IMR-90 (cell line): ENCODE measurements around the gene PKP4. TPM values are rescaled to one million over a fixed set of nuclear protein-coding genes. Genes with fewer than 3 reads are reported as not detected.

Source experiments
- ATAC-seq: fragments of 200-7000 bp; cut with Tn5 transposase; 2 replicates; pipeline ENCODE4 v1.9.1; 2020; ENCODE audit warnings: low read depth, mild to moderate bottlenecking, moderate library complexity
- BruUV-seq: library from RNA; stranded (reverse); fragments of 400-500 nt; replicated peaks from 2 replicates; lab custom pipeline; 2021; lab: Mats Ljungman, UMichigan
- CTCF ChIA-PET: fragments of 300-600 bp; formaldehyde crosslinking; extraction: SDS; loops from one replicate; lab custom pipeline; 2021; ENCODE audit warnings: antibody characterized with exemption; lab: Yijun Ruan, JAX
- POLR2A ChIA-PET: fragments of 300-600 bp; sonication (Branson Sonifier 250); formaldehyde crosslinking; loops from one replicate; lab custom pipeline; 2022; ENCODE audit warnings: antibody characterized with exemption; ENCODE audit not compliant: unreplicated experiment; lab: Charles Lee
- DNase-seq: peaks from one replicate; pipeline ENCODE4 v3.0.0; 2013
- H2AFZ ChIP-seq: replicated peaks from 2 replicates; pipeline ENCODE3; 2013; ENCODE audit warnings: low read length, mild to moderate bottlenecking; ENCODE audit not compliant: poor library complexity
- H2AK5ac ChIP-seq: 2 replicates; pipeline ENCODE4 v1.6.1; 2013; ENCODE audit warnings: low read depth, low read length, inconsistent platforms
- H2AK9ac ChIP-seq: replicated peaks from 2 replicates; pipeline ENCODE3; 2013; ENCODE audit warnings: mild to moderate bottlenecking, low read depth, low read length, moderate library complexity; ENCODE audit not compliant: poor library complexity
- H2BK120ac ChIP-seq: 2 replicates; pipeline ENCODE4 v1.6.1; 2013; ENCODE audit warnings: low read depth, low read length, inconsistent platforms
- H2BK15ac ChIP-seq: 3 replicates; pipeline ENCODE4 v1.6.1; 2013; ENCODE audit warnings: low read depth, low read length, inconsistent platforms
- H2BK20ac ChIP-seq: 2 replicates; pipeline ENCODE4 v1.6.1; 2013; ENCODE audit warnings: low read depth, mild to moderate bottlenecking, inconsistent platforms, low read length, moderate library complexity
- H2BK5ac ChIP-seq: 2 replicates; pipeline ENCODE4 v1.6.1; 2013; ENCODE audit warnings: mild to moderate bottlenecking, low read depth, low read length, inconsistent platforms; ENCODE audit not compliant: poor library complexity, severe bottlenecking
- H3K14ac ChIP-seq: replicated peaks from 2 replicates; pipeline ENCODE4 v1.6.1; 2013; ENCODE audit warnings: low read depth, low read length, inconsistent platforms
- H3K18ac ChIP-seq: 2 replicates; pipeline ENCODE4 v1.6.1; 2013; ENCODE audit warnings: low read depth, low read length, control low read depth
- H3K23ac ChIP-seq: 2 replicates; pipeline ENCODE4 v1.6.1; 2013; ENCODE audit warnings: low read depth, low read length, inconsistent platforms
- H3K27ac ChIP-seq: 2 replicates; pipeline ENCODE4 v1.5.1; 2013; ENCODE audit warnings: mild to moderate bottlenecking, control low read depth, low read length; ENCODE audit not compliant: insufficient read depth
- H3K27me3 ChIP-seq: 2 replicates; pipeline ENCODE4 v1.6.1; 2013; ENCODE audit warnings: low read length; ENCODE audit not compliant: control insufficient read depth, insufficient read depth
- H3K36me3 ChIP-seq: 2 replicates; pipeline ENCODE4 v1.6.1; 2013; ENCODE audit warnings: low read length, mixed read lengths; ENCODE audit not compliant: control insufficient read depth, insufficient read depth
- H3K4ac ChIP-seq: 2 replicates; pipeline ENCODE4 v1.6.1; 2013; ENCODE audit warnings: low read depth, low read length, inconsistent platforms
- H3K4me1 ChIP-seq: 2 replicates; pipeline ENCODE4 v1.6.1; 2013; ENCODE audit warnings: low read length, mixed read lengths; ENCODE audit not compliant: control insufficient read depth, insufficient read depth
- H3K4me2 ChIP-seq: 2 replicates; pipeline ENCODE4 v1.6.1; 2013; ENCODE audit warnings: low read depth, mild to moderate bottlenecking, control low read depth, low read length, moderate library complexity
- H3K4me3 ChIP-seq: 2 replicates; pipeline ENCODE4 v1.5.1; 2013; ENCODE audit warnings: low read depth, mild to moderate bottlenecking, control low read depth, low read length, moderate library complexity; ENCODE audit not compliant: insufficient read depth
- H3K56ac ChIP-seq: 2 replicates; pipeline ENCODE4 v1.6.1; 2013; ENCODE audit warnings: low read length, inconsistent platforms; ENCODE audit not compliant: insufficient read depth; ENCODE audit errors: extremely low read depth
- H3K79me1 ChIP-seq, 2 experiments: 2 replicates each; pipeline ENCODE4 v1.6.1; 2013; ENCODE audit warnings: low read length in 2 of 2, inconsistent platforms in 1 of 2, low read depth in 1 of 2
- H3K9ac ChIP-seq: 2 replicates; pipeline ENCODE4 v1.6.1; 2013; ENCODE audit warnings: low read depth, low read length, control low read depth
- H3K9me1 ChIP-seq: 2 replicates; pipeline ENCODE4 v1.6.1; 2013; ENCODE audit warnings: low read length, inconsistent platforms; ENCODE audit not compliant: insufficient read depth
- H3K9me3 ChIP-seq: 2 replicates; pipeline ENCODE4 v1.6.1; 2013; ENCODE audit warnings: low read length; ENCODE audit not compliant: control insufficient read depth, insufficient read depth
- H4K20me1 ChIP-seq: 2 replicates; pipeline ENCODE4 v1.6.1; 2013; ENCODE audit warnings: low read length, inconsistent platforms; ENCODE audit not compliant: insufficient read depth
- H4K5ac ChIP-seq: 2 replicates; pipeline ENCODE4 v1.6.1; 2013; ENCODE audit warnings: mild to moderate bottlenecking, low read depth, low read length, control low read depth
- H4K8ac ChIP-seq, 2 experiments: 2 replicates each; pipeline ENCODE4 v1.6.1; 2013; ENCODE audit warnings: low read depth in 2 of 2, low read length in 2 of 2, control low read depth in 1 of 2, inconsistent platforms in 1 of 2
- H4K91ac ChIP-seq: 2 replicates; pipeline ENCODE4 v1.6.1; 2013; ENCODE audit warnings: low read depth, low read length, inconsistent platforms; ENCODE audit not compliant: insufficient read depth
- CHD1 ChIP-seq: IDR thresholded peaks from 2 replicates; pipeline ENCODE4 v1.6.1; 2012; ENCODE audit warnings: low read depth, low read length, improper control_type of control experiment
- MAFK ChIP-seq: IDR thresholded peaks from 2 replicates; pipeline ENCODE4 v1.6.1; 2012; ENCODE audit warnings: low read depth, low read length, improper control_type of control experiment
- MAZ ChIP-seq: IDR thresholded peaks from 2 replicates; pipeline ENCODE4 v1.6.1; 2012; ENCODE audit warnings: low read depth, mild to moderate bottlenecking, low read length, improper control_type of control experiment, moderate library complexity, borderline replicate concordance
- POLR2A ChIP-seq: IDR thresholded peaks from 2 replicates; pipeline ENCODE4 v1.6.1; 2012; ENCODE audit warnings: mild to moderate bottlenecking, low read depth, low read length
- RFX5 ChIP-seq: IDR thresholded peaks from 2 replicates; pipeline ENCODE4 v1.8.0; 2012; ENCODE audit warnings: low read depth, mild to moderate bottlenecking, low read length, moderate library complexity
- dilution Hi-C: fragments of 300-500 bp; cut with HindIII; formaldehyde crosslinking; loops from one replicate; pipeline ENCODE4 v1.14.3; 2018; ENCODE audit warnings: low sequenced_read_pairs; ENCODE audit not compliant: unreplicated experiment
- in situ Hi-C: fragments of 300-500 bp; cut with MboI; formaldehyde crosslinking; loops from 3 replicates; pipeline ENCODE4 v1.14.3; 2019; ENCODE audit warnings: low sequenced_read_pairs, inconsistent platforms, mixed read lengths
- intact Hi-C: fragments of 100-400 bp; cut with micrococcal nuclease; formaldehyde crosslinking; loops from 2 replicates; pipeline ENCODE4 v1.10.0; 2022
- polyA plus RNA-seq, 3 experiments: library from polyadenylated mRNA; depleted of rRNA; stranded (reverse); fragments of >200 nt; gene quantifications; 2 replicates each; pipeline ENCODE4 v1.2.3, GENCODE V29; 2012; ENCODE audit warnings: low replicate concordance in 1 of 3
- total RNA-seq: library from RNA; depleted of rRNA; stranded (reverse); fragments of >200 nt; gene quantifications from 2 replicates; pipeline ENCODE4 v1.2.3, GENCODE V29; 2012

PKP4 gene
- total and polyA plus RNA-seq, 2 of the 4 experiments (the other 2 are of a cell fraction): 20.1 to 37.8 TPM

GRCh38 chr2:158487419-158487818 lies 30.7 kb downstream of the PKP4 start:
- no peak overlapping the region for H2AFZ ChIP-seq
- no peak overlapping the region for H3K23ac ChIP-seq
- H3K4ac ChIP-seq: no peak overlapping the region
- no peaks in the 10 kb centered on the region for H3K36me3 ChIP-seq
- no peak overlapping the region for H3K18ac ChIP-seq
- no peak overlapping the region for H3K9ac ChIP-seq
- no peak overlapping the region for H2BK120ac ChIP-seq
- peaks cover 24 to 51% of the 10 kb centered on the region in 2 experiments for H3K79me1 ChIP-seq
- no peak overlapping the region for H2BK20ac ChIP-seq
- H4K91ac ChIP-seq: no peak overlapping the region
- dilution Hi-C loops: no loop called here
- H3K9me1 ChIP-seq: peaks cover 10% of the 10 kb centered on the region; the same call in 1 of the 2 replicates
- H2BK15ac ChIP-seq: no peak overlapping the region
- no peak overlapping the region for H2AK9ac ChIP-seq
- H3K9me3 ChIP-seq: no peaks in the 10 kb centered on the region
- in situ Hi-C loops: no loop called here
- no peaks in the 10 kb centered on the region for H3K27me3 ChIP-seq
- peaks cover 10% of the 10 kb centered on the region; the same call in 1 of the 2 replicates for H4K20me1 ChIP-seq
- peak; percentile 89 for ATAC-seq
- no peak overlapping the region for H2AK5ac ChIP-seq
- TF ChIP-seq MAZ: no peak
- TF ChIP-seq MAFK: peak; percentile 73
- no peak for TF ChIP-seq CHD1
- TF ChIP-seq POLR2A: no peak
- TF ChIP-seq RFX5: peak; percentile 93
- H4K5ac ChIP-seq: no peak overlapping the region
- H3K14ac ChIP-seq: no peak overlapping the region
- H3K56ac ChIP-seq: no peak overlapping the region
- peak overlapping the region; percentile 75 for H2BK5ac ChIP-seq
- peaks cover 9% of the 10 kb centered on the region for H3K4me1 ChIP-seq
- no peak overlapping the region for H4K8ac ChIP-seq
- ChIA-PET CTCF (interaction anchor here (0.6 kb wide), 1 partner anchor 42 kb away, joined by 3 read pairs; no protein-coding TSS in a partner anchor), POLR2A (no interaction called here)
- DNase-seq: peak; percentile 85
- peak overlapping the region; percentile 62 for H3K4me2 ChIP-seq
- no peak overlapping the region for H3K27ac ChIP-seq
- no peak overlapping the region for H3K4me3 ChIP-seq
- intact Hi-C loops: loop anchor here (5.0 kb wide), 1 partner anchor 100 kb away; no protein-coding TSS in a partner anchor
- BruUV-seq: no TSS peak
